GM18868 (cell line): Measurements from ENCODE around the gene LMAN1.

Experiments
- ATAC-seq: cut with Tn5 transposase; IDR thresholded peaks from one replicate; pipeline ENCODE4 v1.9.1; 2021; ENCODE audit warnings: mild to moderate bottlenecking, moderate library complexity; ENCODE audit not compliant: unreplicated experiment

The LMAN1 gene

GRCh38 chr18:59358712-59359575 lies at the start of gene LMAN1:
Gene LMAN1 (minus strand): TSS chr18:59359265. CDS start chr18:59359244, 21 bp downstream.
- ATAC-seq = peak; percentile 94

GRCh38 chr18:59402432-59403090 lies 43.5 kb upstream of the LMAN1 start:
- peak; percentile 100 for ATAC-seq

DNA sequence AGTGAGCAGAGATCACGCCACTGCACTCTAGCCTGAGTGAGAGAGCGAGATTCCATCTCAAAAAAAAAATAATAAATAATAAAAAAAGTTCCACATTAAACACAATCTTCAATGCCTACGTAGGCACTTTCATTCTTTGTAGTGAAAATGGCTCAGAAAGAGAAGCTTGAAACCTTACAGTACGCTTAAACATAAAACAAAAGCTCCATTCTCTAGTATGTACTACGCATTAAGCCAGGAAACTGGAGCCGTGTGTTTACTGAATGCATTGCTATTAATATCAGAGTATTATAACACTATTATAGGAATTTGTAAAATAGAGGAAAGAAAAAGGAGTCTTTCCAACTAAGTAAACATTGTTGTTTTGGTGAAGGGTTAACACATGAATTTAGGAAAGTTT lies 41.3 kb upstream of the LMAN1 start:
- ATAC-seq = no peak

DNA sequence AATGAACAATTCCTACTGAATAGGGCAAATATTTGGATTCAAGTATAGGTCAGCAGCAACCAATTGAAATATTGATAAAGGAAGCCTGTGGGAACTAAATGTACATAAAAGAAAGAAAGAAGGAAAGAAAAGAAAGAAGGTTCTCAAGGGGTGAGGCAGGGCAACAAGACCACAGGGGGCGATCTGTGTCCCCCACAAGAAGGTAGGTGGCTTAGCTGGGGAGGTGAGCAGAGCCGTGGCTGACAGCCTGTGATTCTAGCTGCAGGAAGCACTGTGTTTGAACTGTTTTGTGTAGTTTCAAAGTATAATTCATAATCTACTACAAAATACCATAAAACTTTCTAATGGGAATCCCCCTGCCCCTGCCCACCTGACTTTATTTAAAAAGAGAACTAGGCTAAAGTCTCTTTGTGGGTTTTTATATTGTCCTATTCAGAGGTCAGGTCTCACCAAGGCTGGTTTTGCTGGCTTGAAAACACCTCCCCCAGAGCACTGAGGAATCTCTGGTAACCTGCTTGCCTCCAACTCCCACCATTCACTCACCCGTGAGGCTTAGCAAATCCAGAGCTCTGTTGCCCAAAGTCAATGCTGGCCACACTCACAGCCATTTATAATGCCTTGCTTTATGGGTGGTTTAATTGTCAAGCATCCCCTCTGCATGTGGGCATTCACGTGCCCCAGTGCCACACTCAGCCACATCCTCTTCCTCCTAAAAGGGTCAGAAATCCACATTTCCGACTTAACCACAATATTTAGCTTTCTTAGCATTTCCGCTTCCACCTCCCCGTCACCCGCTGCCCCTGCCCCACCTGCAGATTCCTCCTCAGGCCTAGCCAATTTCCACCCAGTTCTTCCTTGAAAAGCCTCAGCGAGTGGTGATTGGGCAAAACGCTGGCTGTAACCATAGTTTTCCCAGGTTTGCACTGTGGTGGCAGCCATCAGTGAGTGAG lies 36.4 kb upstream of the LMAN1 start:
- no peak for ATAC-seq

- no peak for ATAC-seq
Observed at GRCh38 chr18:59393381-59393780, 34.3 kb upstream of the LMAN1 start.

GRCh38 chr18:59388817-59389216 lies 29.8 kb upstream of the LMAN1 start:
- no peak for ATAC-seq

DNA sequence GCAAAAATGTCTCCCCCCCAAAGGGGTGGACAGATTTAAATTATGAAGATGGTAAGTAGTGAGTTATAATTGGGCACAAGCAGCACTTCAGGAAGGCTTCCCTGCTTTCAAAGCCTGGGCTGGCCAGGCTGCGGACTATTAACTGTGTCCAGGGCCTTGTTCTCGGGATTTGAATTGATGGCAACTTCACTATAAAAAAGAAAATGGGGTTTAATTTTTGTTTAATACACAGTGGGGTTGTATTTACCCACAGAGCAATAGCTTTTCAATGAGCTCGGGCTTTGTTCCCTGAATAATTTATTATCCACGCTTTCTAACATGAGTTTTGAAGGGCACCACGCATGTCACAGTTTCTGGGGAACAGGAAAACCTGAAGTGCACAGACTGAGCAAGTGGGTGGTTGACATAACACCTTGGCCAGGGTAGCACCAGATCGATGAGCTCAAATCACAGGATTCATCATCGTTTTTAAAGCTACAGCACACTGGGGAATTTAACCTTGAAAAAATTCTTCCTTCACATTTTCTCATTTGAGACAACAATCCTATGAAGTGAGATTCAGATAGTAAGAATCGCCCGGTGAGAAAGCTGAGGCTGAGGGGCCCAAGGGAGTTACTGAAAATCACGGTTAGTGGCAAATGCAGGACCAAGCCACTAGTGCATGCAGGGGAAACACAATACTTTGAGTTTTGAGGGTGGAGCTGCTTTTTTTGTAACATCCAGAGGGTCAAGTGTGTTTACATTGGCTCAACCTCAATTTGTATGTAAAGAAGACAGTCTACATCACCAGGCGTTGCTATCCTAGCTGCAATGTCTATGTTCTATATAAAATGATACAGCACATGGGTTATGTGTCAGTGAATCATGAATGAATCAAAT lies 28.9 kb upstream of the LMAN1 start:
- ATAC-seq = no peak

GRCh38 chr18:59386909-59387686 lies 28.0 kb upstream of the LMAN1 start:
- no peak for ATAC-seq

DNA sequence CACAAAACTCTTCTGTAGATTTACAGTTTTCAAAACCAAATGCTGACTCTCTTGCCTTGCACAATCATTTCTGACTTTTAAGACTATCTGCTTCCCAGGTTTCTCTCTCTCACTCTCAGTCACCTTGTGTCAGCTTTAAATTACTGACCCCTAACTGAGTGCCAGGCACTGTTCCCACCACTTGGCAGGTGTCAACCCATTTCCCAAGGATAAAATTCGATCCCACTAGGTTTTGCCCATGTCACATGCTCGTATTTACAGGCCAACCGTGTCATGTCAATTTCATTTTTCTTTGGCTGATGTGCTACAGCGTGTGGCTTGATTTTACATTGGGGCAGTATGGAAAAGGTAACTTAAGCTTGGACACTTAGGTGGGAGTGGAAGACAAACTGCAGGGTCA lies 26.1 kb upstream of the LMAN1 start:
- ATAC-seq = no peak

- no peak for ATAC-seq
Observed at GRCh38 chr18:59383851-59384250, 24.8 kb upstream of the LMAN1 start.

GRCh38 chr18:59382383-59382782 lies 23.3 kb upstream of the LMAN1 start:
- no peak for ATAC-seq

GRCh38 chr18:59381949-59382348 lies 22.9 kb upstream of the LMAN1 start:
- no peak for ATAC-seq

GRCh38 chr18:59380706-59381105 lies 21.6 kb upstream of the LMAN1 start:
- no peak for ATAC-seq

- ATAC-seq = no peak
Observed at GRCh38 chr18:59379772-59380522, 20.9 kb upstream of the LMAN1 start.

GRCh38 chr18:59377613-59378337 lies 18.7 kb upstream of the LMAN1 start:
- ATAC-seq = no peak

GRCh38 chr18:59376351-59376935 lies 17.4 kb upstream of the LMAN1 start:
- ATAC-seq = no peak

DNA sequence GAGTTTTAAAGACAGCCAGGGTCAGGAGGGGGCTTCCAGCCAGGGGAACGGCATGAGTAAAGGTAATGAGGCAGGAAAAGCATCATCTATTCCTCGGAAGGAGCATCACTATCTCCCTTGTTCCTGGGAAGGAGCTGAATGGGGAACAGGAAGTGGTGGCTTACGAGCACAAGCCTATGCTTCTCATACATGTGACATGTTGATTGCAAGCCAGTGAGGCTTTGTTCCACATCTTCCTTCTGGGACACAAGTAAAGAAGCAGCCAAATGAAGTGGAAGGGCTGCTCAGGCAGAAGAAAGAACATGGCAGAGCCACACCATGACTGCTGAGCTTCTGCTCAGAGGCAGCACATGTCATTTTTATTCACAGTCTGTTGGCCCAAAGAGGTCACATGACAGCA lies 15.1 kb upstream of the LMAN1 start:
- ATAC-seq = no peak

GRCh38 chr18:59372975-59373374 lies 13.9 kb upstream of the LMAN1 start:
- no peak for ATAC-seq
